NB4 (cell line): Measurements from ENCODE around the gene SPHK2.

Source experiments
- CTCF ChIP-seq: IDR thresholded peaks from one replicate; pipeline ENCODE4 v1.5.1; 2012; ENCODE audit warnings: low read depth, low read length
- MYC ChIP-seq: IDR thresholded peaks from 2 replicates; pipeline ENCODE4 v1.6.1; 2011; ENCODE audit warnings: low read depth, low read length
- POLR2A ChIP-seq: IDR thresholded peaks from 2 replicates; pipeline ENCODE4 v1.6.1; 2011; ENCODE audit warnings: mild to moderate bottlenecking; ENCODE audit not compliant: insufficient read length; ENCODE audit errors: extremely low read depth

GRCh38 chr19:48619692-48620585 is 633 bp downstream of the SPHK2 start:
- TF ChIP-seq CTCF, result no peak
- TF ChIP-seq POLR2A, result no peak
- no peak for TF ChIP-seq MYC
